Transverse colon (tissue), 4 donors: ENCODE data around the gene TEK.

Experiments
- CTCF ChIP-seq, 5 experiments: fragments of 200-600 bp in 3 of 5; fragments of 450-650 bp in 2 of 5; sonication (generic) in 3 of 5; IDR thresholded peaks; 1 replicate in 2 of 5; 2 replicates in 3 of 5; pipeline ENCODE4 v1.5.1; 2016 to 2017; ENCODE audit warnings: antibody characterized with exemption in 5 of 5, inconsistent platforms in 3 of 5, mild to moderate bottlenecking in 2 of 5, moderate library complexity in 1 of 5
- POLR2A ChIP-seq: fragments of 450-650 bp; IDR thresholded peaks from one replicate; pipeline ENCODE4 v1.6.1; 2016; ENCODE audit warnings: antibody characterized with exemption, mild to moderate bottlenecking, moderate library complexity
- POLR2AphosphoS5 ChIP-seq, 3 donors: sonication (generic); formaldehyde crosslinking; IDR thresholded peaks; one replicate each; pipeline ENCODE4 v1.6.1; 2016; ENCODE audit warnings: antibody characterized with exemption in 3 of 3

GRCh38 chr9:27203783-27204182 is 94.8 kb downstream of the TEK start:
- TF ChIP-seq CTCF (IDR thresholded peaks at IDR 0.05) (no peak), POLR2A (no peak), POLR2AphosphoS5 (IDR thresholded peaks at IDR 0.05) (no peak)
